Caco-2 (cell line): ENCODE measurements around the gene MYO19. TPM values are rescaled to one million over a fixed set of nuclear protein-coding genes. Genes with fewer than 3 reads are reported as not detected.

ENCODE experiments used
- BruUV-seq: library from RNA; stranded (reverse); fragments of 400-500 nt; replicated peaks from 2 replicates; lab custom pipeline; 2021; lab: Mats Ljungman, UMichigan
- CTCF ChIA-PET: fragments of 300-600 bp; sonication (Branson Sonifier 250); formaldehyde crosslinking; loops from one replicate; lab custom pipeline; 2022; ENCODE audit warnings: antibody characterized with exemption; lab: Charles Lee
- POLR2A ChIA-PET: fragments of 300-600 bp; sonication (Branson Sonifier 250); formaldehyde crosslinking; loops from one replicate; lab custom pipeline; 2022; ENCODE audit warnings: antibody characterized with exemption; lab: Charles Lee
- DNase-seq, 2 experiments: peaks; one replicate each; pipeline versions ENCODE4 v3.0.0 to v3.0.0-alpha.2; 2020 to 2022
- H3K27me3 ChIP-seq: replicated peaks from 2 replicates; pipeline ENCODE4 v1.6.0; 2011; ENCODE audit warnings: low read length; ENCODE audit not compliant: control insufficient read depth, insufficient read depth
- H3K36me3 ChIP-seq: 2 replicates; pipeline ENCODE4 v1.5.1; 2011; ENCODE audit warnings: low read length; ENCODE audit not compliant: control insufficient read depth, insufficient read depth
- H3K4me1 ChIP-seq: fragments of 250-450 bp; sonication (Bioruptor Pico); 2 replicates; pipeline ENCODE4 v1.5.1; 2020; ENCODE audit warnings: mild to moderate bottlenecking
- H3K4me3 ChIP-seq: 2 replicates; pipeline ENCODE4 v1.5.1; 2011; ENCODE audit warnings: low read depth, mild to moderate bottlenecking, control low read depth, low read length
- H3K9me3 ChIP-seq: fragments of 250-450 bp; sonication (Bioruptor Pico); 2 replicates; pipeline ENCODE4 v1.5.1; 2020; ENCODE audit warnings: mild to moderate bottlenecking, moderate library complexity
- H3K27ac Mint-ChIP-seq: one replicate; pipeline ENCODE4 v1.8.0; 2022; ENCODE audit warnings: mixed read lengths; ENCODE audit not compliant: unreplicated experiment
- H3K27me3 Mint-ChIP-seq: one replicate; pipeline ENCODE4 v1.8.0; 2022; ENCODE audit warnings: mixed read lengths; ENCODE audit not compliant: insufficient read depth, unreplicated experiment
- H3K36me3 Mint-ChIP-seq: one replicate; pipeline ENCODE4 v1.8.0; 2022; ENCODE audit warnings: mild to moderate bottlenecking, mixed read lengths; ENCODE audit not compliant: insufficient read depth, unreplicated experiment
- H3K4me1 Mint-ChIP-seq: one replicate; pipeline ENCODE4 v1.8.0; 2022; ENCODE audit warnings: low read depth, mixed read lengths; ENCODE audit not compliant: unreplicated experiment
- H3K4me3 Mint-ChIP-seq: one replicate; pipeline ENCODE4 v1.8.0; 2022; ENCODE audit warnings: mild to moderate bottlenecking, moderate library complexity, mixed read lengths; ENCODE audit not compliant: unreplicated experiment
- H3K9me3 Mint-ChIP-seq: one replicate; pipeline ENCODE4 v1.8.0; 2022; ENCODE audit warnings: mixed read lengths; ENCODE audit not compliant: unreplicated experiment
- CTCF ChIP-seq, 2 experiments: fragments of 200-600 bp in 1 of 2; IDR thresholded peaks; 1 replicate in 1 of 2; 2 replicates in 1 of 2; pipeline versions ENCODE4 v1.5.1 to v1.8.0; 2011 to 2022; ENCODE audit warnings: antibody characterized with exemption in 1 of 2, control low read depth in 1 of 2, inconsistent platforms in 1 of 2, low read depth in 1 of 2, low read length in 1 of 2, mild to moderate bottlenecking in 1 of 2, moderate library complexity in 1 of 2; ENCODE audit not compliant: insufficient read depth in 1 of 2, severe bottlenecking in 1 of 2, unreplicated experiment in 1 of 2
- intact Hi-C: fragments of 100-400 bp; cut with micrococcal nuclease; formaldehyde crosslinking; loops from one replicate; pipeline ENCODE4 v1.10.0; 2022; ENCODE audit not compliant: unreplicated experiment
- total RNA-seq: library from RNA; stranded (reverse); gene quantifications from 2 replicates; pipeline ENCODE4 v1.2.3, GENCODE V29; 2022

MYO19 gene
- total RNA-seq, 1 experiment from 2014 or later, result 153 TPM

- peak overlapping the region; percentile 97 for H3K27ac Mint-ChIP-seq
- Histone ChIP-seq H3K36me3 (no peaks in the 10 kb centered on the region), H3K27me3 (no peaks in the 10 kb centered on the region), H3K4me3 (peak overlapping the region; percentile 51), H3K9me3 (no peaks in the 10 kb centered on the region), H3K4me1 (peaks cover 23% of the 10 kb centered on the region)
- POLR2A ChIA-PET, result interaction anchor here (0.6 to 2.4 kb wide), 7 partner anchors 8 to 63 kb away, joined by 3 to 19 read pairs (median 16); partner anchors contain the start of genes DHRS11, MRM1, MYO19 and PIGW
- H3K4me3 Mint-ChIP-seq, result peak overlapping the region; percentile 92
- H3K4me1 Mint-ChIP-seq, result peaks cover 13% of the 10 kb centered on the region
- H3K36me3 Mint-ChIP-seq, result peaks cover 59% of the 10 kb centered on the region
- no peak for TF ChIP-seq CTCF (IDR thresholded peaks at IDR 0.05; ENCODE audit: insufficient read depth in 1 of 2, low read depth in 1 of 2, low read length in 1 of 2, severe bottlenecking in 1 of 2, unreplicated experiment in 1 of 2)
- CTCF ChIA-PET, result interaction anchor here (1.5 kb wide), 1 partner anchor 11 kb away, joined by 16 read pairs; the partner anchor contains the start of genes MYO19 and PIGW
- TSS peak; percentile 33 for BruUV-seq
- no peaks in the 10 kb centered on the region for H3K9me3 Mint-ChIP-seq
- peak; percentile 99 for DNase-seq
- no peaks in the 10 kb centered on the region for H3K27me3 Mint-ChIP-seq
- intact Hi-C loops, result loop anchor here (5.0 kb wide), 1 partner anchor 47 kb away; the partner anchor contains the start of gene DHRS11
Measured at GRCh38 chr17:36545465-36546417, 11.1 kb upstream of the MYO19 start.

- no TSS peak for BruUV-seq
- CTCF ChIA-PET, result interaction anchor here (0.7 to 1.5 kb wide), 2 partner anchors 10 to 1165 kb away, joined by 4 to 16 read pairs; partner anchors contain the start of genes MYO19 and PIGW
Measured at GRCh38 chr17:36545077-36545464, 10.4 kb upstream of the MYO19 start.

More at GRCh38 chr17:36545077-36545464, 10.4 kb upstream of the MYO19 start:
- no peaks in the 10 kb centered on the region for H3K27me3 Mint-ChIP-seq
- Histone ChIP-seq H3K9me3 (no peaks in the 10 kb centered on the region), H3K4me1 (peaks cover 19% of the 10 kb centered on the region), H3K36me3 (no peaks in the 10 kb centered on the region), H3K27me3 (no peaks in the 10 kb centered on the region), H3K4me3 (peak overlapping the region; percentile 84)
- peaks cover 59% of the 10 kb centered on the region for H3K36me3 Mint-ChIP-seq
- H3K27ac Mint-ChIP-seq, result peak overlapping the region; percentile 97
- H3K9me3 Mint-ChIP-seq, result no peaks in the 10 kb centered on the region
- no peak for DNase-seq
- H3K4me1 Mint-ChIP-seq, result peaks cover 7% of the 10 kb centered on the region
- intact Hi-C loops, result loop anchor here (5.0 kb wide), 1 partner anchor 47 kb away; the partner anchor contains the start of gene DHRS11
- POLR2A ChIA-PET, result interaction anchor here (0.5 to 2.4 kb wide), 5 partner anchors 10 to 681 kb away, joined by 3 to 19 read pairs (median 17); partner anchors contain the start of genes DHRS11, MRM1, MYO19 and PIGW
- TF ChIP-seq CTCF (IDR thresholded peaks at IDR 0.05; ENCODE audit: insufficient read depth in 1 of 2, low read depth in 1 of 2, low read length in 1 of 2, severe bottlenecking in 1 of 2, unreplicated experiment in 1 of 2), result no peak
- H3K4me3 Mint-ChIP-seq, result peak overlapping the region; percentile 92
